Measurements from ENCODE around the gene FBXW11.
"Not testable (repeated sequence)": the region's sequence is repeated elsewhere in the genome, so short reads cannot be mapped to it uniquely, and the experiment has no call there.

FBXW11 gene

DNA sequence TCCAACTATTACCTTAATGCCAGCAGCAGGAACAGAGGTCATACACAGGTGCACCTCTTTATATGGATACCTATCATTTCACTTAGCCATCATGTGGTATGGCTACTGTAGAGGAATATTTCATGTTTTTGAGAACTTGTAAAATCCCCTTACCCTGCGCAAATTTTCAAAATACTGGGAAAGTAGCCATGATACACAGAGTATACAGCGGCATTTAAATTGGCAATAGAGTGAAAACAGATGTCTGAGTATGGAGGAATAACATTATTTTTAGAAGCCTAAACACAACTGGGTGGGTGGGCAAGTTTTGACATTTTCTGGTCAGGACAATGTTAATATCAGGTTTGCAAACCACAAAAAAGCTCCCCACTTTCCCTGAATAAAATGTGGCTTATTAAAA is 111.4 kb downstream of the FBXW11 start:
- no peaks in the 10 kb centered on the region; the same call in none of the 2 replicates for H3K36me3 ChIP-seq (ENCODE audit: control insufficient read depth, insufficient read depth, low read length)
- DNase-seq (ENCODE audit: extremely low read depth, insufficient read length) = no peak
- H3K27me3 ChIP-seq (replicated peaks; ENCODE audit: control insufficient read depth, insufficient read depth, low read length) = no peaks in the 10 kb centered on the region
- TF ChIP-seq, protein P1, sequence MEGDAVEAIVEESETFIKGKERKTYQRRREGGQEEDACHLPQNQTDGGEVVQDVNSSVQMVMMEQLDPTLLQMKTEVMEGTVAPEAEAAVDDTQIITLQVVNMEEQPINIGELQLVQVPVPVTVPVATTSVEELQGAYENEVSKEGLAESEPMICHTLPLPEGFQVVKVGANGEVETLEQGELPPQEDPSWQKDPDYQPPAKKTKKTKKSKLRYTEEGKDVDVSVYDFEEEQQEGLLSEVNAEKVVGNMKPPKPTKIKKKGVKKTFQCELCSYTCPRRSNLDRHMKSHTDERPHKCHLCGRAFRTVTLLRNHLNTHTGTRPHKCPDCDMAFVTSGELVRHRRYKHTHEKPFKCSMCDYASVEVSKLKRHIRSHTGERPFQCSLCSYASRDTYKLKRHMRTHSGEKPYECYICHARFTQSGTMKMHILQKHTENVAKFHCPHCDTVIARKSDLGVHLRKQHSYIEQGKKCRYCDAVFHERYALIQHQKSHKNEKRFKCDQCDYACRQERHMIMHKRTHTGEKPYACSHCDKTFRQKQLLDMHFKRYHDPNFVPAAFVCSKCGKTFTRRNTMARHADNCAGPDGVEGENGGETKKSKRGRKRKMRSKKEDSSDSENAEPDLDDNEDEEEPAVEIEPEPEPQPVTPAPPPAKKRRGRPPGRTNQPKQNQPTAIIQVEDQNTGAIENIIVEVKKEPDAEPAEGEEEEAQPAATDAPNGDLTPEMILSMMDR (IDR thresholded peaks at IDR 0.05; ENCODE audit: insufficient read depth, low read length, poor library complexity, severe bottlenecking) = no peak
- H3K4me3 ChIP-seq (replicated peaks; ENCODE audit: low read depth, low read length) = no peak overlapping the region

DNA sequence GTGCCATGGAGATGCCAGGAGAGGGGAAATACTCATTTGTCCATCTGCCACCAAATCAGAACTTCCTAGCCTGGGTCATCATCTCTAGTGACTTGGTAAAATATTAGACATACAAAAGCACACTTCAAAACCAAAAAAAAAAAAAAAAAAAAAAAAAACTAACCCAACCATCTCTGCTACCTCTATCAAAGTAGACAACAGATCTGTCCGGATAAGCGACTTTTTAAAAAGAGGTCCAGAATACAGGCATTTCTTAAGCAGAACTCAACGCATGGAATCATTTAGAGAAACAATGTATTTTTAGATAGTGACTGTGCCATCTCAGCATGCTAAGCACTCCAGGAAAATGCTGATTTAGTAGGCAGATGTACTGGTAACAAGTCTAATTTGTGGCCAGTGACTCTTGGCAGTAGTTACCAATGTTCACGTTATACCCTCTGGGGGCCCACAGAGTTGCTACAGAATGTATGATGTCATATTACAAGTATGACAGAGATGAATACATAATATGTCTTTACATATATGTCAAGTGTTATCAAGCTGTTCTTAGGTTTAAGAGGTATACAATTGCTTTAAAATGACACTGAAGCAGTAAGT is 113.0 kb downstream of the FBXW11 start:
- Histone ChIP-seq H3K27me3 (replicated peaks; ENCODE audit: control insufficient read depth, insufficient read depth, low read length) (no peaks in the 10 kb centered on the region), H3K4me3 (replicated peaks; ENCODE audit: low read depth, low read length) (no peak overlapping the region), H3K36me3 (ENCODE audit: control insufficient read depth, insufficient read depth, low read length) (peaks cover under 1% of the 10 kb centered on the region)
- DNase-seq (ENCODE audit: extremely low read depth, insufficient read length) = no peak
- TF ChIP-seq, protein P1 (IDR thresholded peaks at IDR 0.05; ENCODE audit: insufficient read depth, low read length, poor library complexity, severe bottlenecking) = no peak

DNA sequence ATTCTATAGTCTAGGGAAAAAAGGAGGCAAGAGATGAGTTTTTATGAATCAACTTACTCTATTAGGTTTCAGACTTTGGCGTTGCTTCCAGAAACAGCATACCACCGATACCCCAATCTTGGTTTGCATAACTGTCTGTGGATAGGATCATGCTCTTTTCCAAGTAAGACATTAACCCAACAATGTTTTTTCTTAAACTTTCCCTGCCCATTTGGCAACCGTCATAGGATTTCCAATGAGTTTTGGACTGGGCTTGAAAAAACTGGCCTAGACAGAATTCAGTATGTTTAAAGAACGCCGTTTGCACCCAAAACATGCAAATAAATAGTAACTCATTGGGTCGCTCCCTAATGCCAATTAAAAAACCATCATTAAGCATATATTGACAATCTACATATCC is 114.8 kb downstream of the FBXW11 start:
- DNase-seq (ENCODE audit: extremely low read depth, insufficient read length) = no peak
- Histone ChIP-seq H3K27me3 (replicated peaks; ENCODE audit: control insufficient read depth, insufficient read depth, low read length) (no peaks in the 10 kb centered on the region), H3K4me3 (replicated peaks; ENCODE audit: low read depth, low read length) (no peak overlapping the region), H3K36me3 (ENCODE audit: control insufficient read depth, insufficient read depth, low read length) (peaks cover 4% of the 10 kb centered on the region)
- TF ChIP-seq, protein P1 (IDR thresholded peaks at IDR 0.05; ENCODE audit: insufficient read depth, low read length, poor library complexity, severe bottlenecking) = no peak

DNA sequence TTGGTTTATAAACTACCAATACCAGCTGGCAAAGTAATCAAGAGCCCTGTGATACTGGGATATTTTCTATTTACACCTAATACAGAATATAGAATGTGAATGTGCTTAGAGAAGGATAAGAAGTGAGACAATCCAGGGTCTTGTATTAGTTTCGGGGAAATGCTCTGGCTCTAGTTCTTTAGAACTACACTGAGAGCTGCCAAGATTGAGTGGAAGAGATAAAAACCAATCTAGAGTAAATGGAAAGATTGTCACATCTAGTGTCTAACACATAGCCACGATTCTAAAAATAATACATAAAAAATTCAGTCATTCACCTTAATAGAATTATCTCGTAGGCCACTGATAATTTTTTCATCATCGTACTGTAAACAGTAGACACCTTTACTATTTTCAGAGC is 115.3 kb downstream of the FBXW11 start:
- H3K4me3 ChIP-seq (replicated peaks; ENCODE audit: low read depth, low read length) = no peak overlapping the region
- H3K36me3 ChIP-seq (ENCODE audit: control insufficient read depth, insufficient read depth, low read length) = peaks cover 4% of the 10 kb centered on the region
- no peaks in the 10 kb centered on the region for H3K27me3 ChIP-seq (replicated peaks; ENCODE audit: control insufficient read depth, insufficient read depth, low read length)
- TF ChIP-seq, protein P1 (IDR thresholded peaks at IDR 0.05; ENCODE audit: insufficient read depth, low read length, poor library complexity, severe bottlenecking) = no peak
- DNase-seq (ENCODE audit: extremely low read depth, insufficient read length) = no peak

DNA sequence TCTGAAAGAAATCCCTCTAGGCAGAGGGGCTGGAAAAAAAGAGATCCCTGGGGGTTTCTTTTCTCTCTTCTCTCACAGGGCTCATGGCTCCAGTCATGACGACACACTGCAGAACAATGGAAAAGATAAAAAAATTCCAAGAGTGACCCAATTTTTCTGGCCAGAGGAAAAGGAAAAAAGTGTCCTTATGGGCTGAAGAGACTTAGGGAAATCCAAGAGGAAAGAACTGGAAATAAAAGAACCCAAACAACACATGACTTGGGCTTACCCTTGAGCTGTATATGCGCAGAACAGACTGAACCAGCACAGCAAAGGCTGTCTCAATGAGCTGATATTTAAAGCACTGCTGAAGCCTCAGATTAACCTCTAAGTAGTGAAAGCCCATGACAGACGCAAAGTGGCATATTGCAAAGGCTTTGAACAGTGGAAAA is 118.4 kb downstream of the FBXW11 start:
- no peaks in the 10 kb centered on the region for H3K27me3 ChIP-seq (replicated peaks; ENCODE audit: control insufficient read depth, insufficient read depth, low read length)

DNA sequence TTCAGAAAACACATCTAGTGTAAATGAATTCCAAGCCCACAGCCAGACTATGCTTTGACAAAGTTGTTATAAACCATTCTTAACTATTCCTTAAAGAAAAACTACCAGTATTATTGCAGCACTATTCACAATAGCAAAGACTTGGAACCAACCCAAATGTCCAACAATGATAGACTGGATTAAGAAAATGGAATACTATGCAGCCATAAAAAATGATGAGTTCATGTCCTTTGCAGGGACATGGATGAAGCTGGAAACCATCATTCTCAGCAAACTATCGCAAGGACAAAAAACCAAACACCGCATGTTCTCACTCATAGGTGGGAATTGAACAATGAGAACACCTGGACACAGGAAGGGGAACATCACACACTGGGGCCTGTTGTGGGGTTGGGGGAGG is 120.4 kb downstream of the FBXW11 start:
- not testable (repeated sequence) for H3K27me3 ChIP-seq (replicated peaks; ENCODE audit: control insufficient read depth, insufficient read depth, low read length); H3K36me3 ChIP-seq (ENCODE audit: control insufficient read depth, insufficient read depth, low read length)

More for the DNA sequence above, 118.4 kb downstream of the FBXW11 start:
- TF ChIP-seq, protein P1 (IDR thresholded peaks at IDR 0.05; ENCODE audit: insufficient read depth, low read length, poor library complexity, severe bottlenecking) = no peak
- DNase-seq (ENCODE audit: extremely low read depth, insufficient read length) = no peak
- H3K4me3 ChIP-seq (replicated peaks; ENCODE audit: low read depth, low read length) = no peak overlapping the region
- H3K36me3 ChIP-seq (ENCODE audit: control insufficient read depth, insufficient read depth, low read length) = peaks cover 4% of the 10 kb centered on the region

More for the DNA sequence above, 120.4 kb downstream of the FBXW11 start:
- DNase-seq (ENCODE audit: extremely low read depth, insufficient read length); H3K4me3 ChIP-seq (replicated peaks; ENCODE audit: low read depth, low read length): not testable (repeated sequence)

Measured in GM06990 (cell line).